KOPT-K1 (cell line): Measurements from ENCODE around the gene ABHD10.
"Not testable (repeated sequence)": the region's sequence is repeated elsewhere in the genome, so short reads cannot be mapped to it uniquely, and the experiment has no call there.

Experiments used
- H3K27ac ChIP-seq: fragments of 200-600 bp; sonication (generic); 2 replicates; pipeline ENCODE4 v1.5.1; 2016; ENCODE audit warnings: antibody characterized with exemption, mild to moderate bottlenecking, low read depth, low read length; ENCODE audit not compliant: poor library complexity, severe bottlenecking
- H3K36me3 ChIP-seq: fragments of 200-600 bp; sonication (generic); 2 replicates; pipeline ENCODE4 v1.5.1; 2017; ENCODE audit warnings: antibody characterized with exemption, mild to moderate bottlenecking, low read length, moderate library complexity; ENCODE audit not compliant: insufficient read depth
- H3K9me3 ChIP-seq: fragments of 200-600 bp; sonication (generic); 2 replicates; pipeline ENCODE4 v1.5.1; 2017; ENCODE audit warnings: antibody characterized with exemption, low read length, mild to moderate bottlenecking; ENCODE audit not compliant: insufficient read depth, poor library complexity, severe bottlenecking

The ABHD10 gene

GRCh38 chr3:112019716-112020115, 40.9 kb downstream of the ABHD10 start:
- no peak overlapping the region for H3K27ac ChIP-seq
- H3K36me3 ChIP-seq, result no peaks in the 10 kb centered on the region
- no peaks in the 10 kb centered on the region for H3K9me3 ChIP-seq

GRCh38 chr3:112020674-112021085, 41.9 kb downstream of the ABHD10 start:
- Histone ChIP-seq H3K36me3 (no peaks in the 10 kb centered on the region), H3K9me3 (no peaks in the 10 kb centered on the region), H3K27ac (no peak overlapping the region)

GRCh38 chr3:112027142-112027541, 48.3 kb downstream of the ABHD10 start:
- no peaks in the 10 kb centered on the region for H3K36me3 ChIP-seq
- H3K27ac ChIP-seq, result no peak overlapping the region
- H3K9me3 ChIP-seq, result no peaks in the 10 kb centered on the region

GRCh38 chr3:112027826-112028225, 49.0 kb downstream of the ABHD10 start:
- H3K27ac ChIP-seq, result no peak overlapping the region
- H3K9me3 ChIP-seq, result no peaks in the 10 kb centered on the region
- H3K36me3 ChIP-seq, result no peaks in the 10 kb centered on the region

- Histone ChIP-seq H3K9me3 (no peaks in the 10 kb centered on the region), H3K36me3 (no peaks in the 10 kb centered on the region), H3K27ac (no peak overlapping the region)
Measured at GRCh38 chr3:112030901-112031300, 52.1 kb downstream of the ABHD10 start.

GRCh38 chr3:112032098-112032731, 53.4 kb downstream of the ABHD10 start:
- Histone ChIP-seq H3K27ac (no peak overlapping the region), H3K36me3 (no peaks in the 10 kb centered on the region), H3K9me3 (no peaks in the 10 kb centered on the region)

- no peaks in the 10 kb centered on the region for H3K9me3 ChIP-seq
- no peak within 1 kb of the TSS for H3K27ac ChIP-seq
- no peaks in the 10 kb centered on the region for H3K36me3 ChIP-seq
Measured at GRCh38 chr3:112034436-112034835, 55.6 kb downstream of the ABHD10 start, which contains the start of gene TMPRSS7. Gene TMPRSS7 (plus strand): TSS chr3:112034736. CDS start chr3:112034846, 110 bp downstream.

- Histone ChIP-seq H3K27ac (no peak overlapping the region), H3K36me3 (no peaks in the 10 kb centered on the region), H3K9me3 (no peaks in the 10 kb centered on the region)
Measured at GRCh38 chr3:112035241-112035640, 56.4 kb downstream of the ABHD10 start.

GRCh38 chr3:112037194-112037593, 58.4 kb downstream of the ABHD10 start:
- not testable (repeated sequence) for H3K9me3 ChIP-seq, H3K27ac ChIP-seq

GRCh38 chr3:112038863-112039262, 60.0 kb downstream of the ABHD10 start:
- Histone ChIP-seq H3K27ac (no peak overlapping the region), H3K9me3 (no peaks in the 10 kb centered on the region)

More at GRCh38 chr3:112037194-112037593, 58.4 kb downstream of the ABHD10 start:
- H3K36me3 ChIP-seq, result not testable (repeated sequence)

GRCh38 chr3:112041321-112041720, 62.5 kb downstream of the ABHD10 start:
- no peak overlapping the region for H3K27ac ChIP-seq
- no peaks in the 10 kb centered on the region for H3K9me3 ChIP-seq

More at GRCh38 chr3:112038863-112039262, 60.0 kb downstream of the ABHD10 start:
- H3K36me3 ChIP-seq, result no peaks in the 10 kb centered on the region

GRCh38 chr3:112042842-112043280, 64.0 kb downstream of the ABHD10 start:
- Histone ChIP-seq H3K9me3 (no peaks in the 10 kb centered on the region), H3K36me3 (no peaks in the 10 kb centered on the region), H3K27ac (no peak overlapping the region)

More at GRCh38 chr3:112041321-112041720, 62.5 kb downstream of the ABHD10 start:
- no peaks in the 10 kb centered on the region for H3K36me3 ChIP-seq
